ENCODE data around the gene PPP1R12B.
"Not testable (repeated sequence)": the region's sequence is repeated elsewhere in the genome, so short reads cannot be mapped to it uniquely, and the experiment has no call there.

PPP1R12B gene

DNA sequence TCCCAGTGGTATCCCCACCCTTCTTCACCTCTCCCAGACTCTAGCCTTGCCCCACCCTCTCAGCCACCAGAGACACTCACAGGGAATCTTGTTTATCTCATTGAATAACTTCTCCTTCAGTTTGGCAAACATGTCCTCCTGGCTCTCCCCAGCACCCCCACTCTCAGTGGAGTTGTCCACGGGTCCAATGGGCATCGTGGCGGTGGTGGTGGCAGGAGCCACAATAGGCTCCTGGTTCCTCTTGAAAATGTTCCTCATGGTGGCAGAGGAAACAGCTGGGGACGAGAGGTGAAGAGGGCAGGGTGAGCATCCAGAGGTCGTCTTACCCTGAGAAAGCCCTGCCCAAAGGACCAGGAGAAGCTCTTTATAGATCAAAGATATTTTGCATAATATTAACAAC lies 257.0 kb downstream of the PPP1R12B start:
- ATAC-seq = no peak
- Mint-ChIP-seq H3K27me3 (no peaks in the 10 kb centered on the region), H3K36me3 (peaks cover 15% of the 10 kb centered on the region), H3K9me3 (no peaks in the 10 kb centered on the region), H3K4me3 (no peak overlapping the region), H3K27ac (no peak overlapping the region), H3K4me1 (no peaks in the 10 kb centered on the region)

DNA sequence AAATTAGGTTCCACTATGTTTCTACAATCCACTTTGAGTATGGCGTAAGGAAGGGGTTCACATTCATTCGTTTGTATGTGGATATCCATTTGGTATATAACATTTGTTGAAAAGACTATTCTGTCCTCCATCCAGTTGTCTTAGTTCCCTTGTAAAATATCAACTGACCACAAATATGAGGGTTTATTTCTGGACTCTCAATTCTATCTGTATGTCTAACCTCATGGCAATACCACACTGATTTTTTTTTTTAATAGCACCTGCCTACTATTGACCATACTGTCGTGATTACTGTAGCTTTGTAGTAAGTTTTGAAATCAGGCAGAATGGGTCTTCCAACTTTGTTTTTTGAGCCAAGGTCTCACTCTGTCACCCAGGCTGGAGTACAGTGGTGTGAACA lies 263.5 kb downstream of the PPP1R12B start:
- H3K27me3 Mint-ChIP-seq, ATAC-seq, H3K27ac Mint-ChIP-seq, H3K4me3 Mint-ChIP-seq, H3K36me3 Mint-ChIP-seq, H3K9me3 Mint-ChIP-seq: not testable (repeated sequence)
- H3K4me1 Mint-ChIP-seq = peaks cover 35% of the 10 kb centered on the region

DNA sequence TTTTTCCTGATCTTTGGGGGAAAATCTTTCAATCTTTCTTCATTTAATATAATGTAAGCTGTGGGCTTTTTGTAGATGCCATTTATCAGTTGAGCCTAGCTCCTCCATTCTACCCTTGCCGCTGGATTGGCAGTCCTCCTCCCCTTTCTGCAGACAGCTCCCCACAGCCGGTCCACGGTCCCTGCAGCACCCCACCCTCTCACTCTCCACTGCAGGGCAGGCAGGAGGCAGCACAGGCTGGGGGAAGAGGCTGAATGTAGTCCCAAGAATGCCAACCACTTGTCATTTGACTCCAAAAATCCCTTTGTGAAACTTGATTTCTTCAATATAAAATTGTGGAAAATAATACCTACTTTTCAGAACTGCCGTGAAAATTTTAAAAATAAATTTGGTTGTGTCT lies 265.1 kb downstream of the PPP1R12B start:
- ATAC-seq = no peak
- H3K4me3 Mint-ChIP-seq = no peak overlapping the region
- peaks cover under 1% of the 10 kb centered on the region for H3K27me3 Mint-ChIP-seq
- H3K4me1 Mint-ChIP-seq = peaks cover 50% of the 10 kb centered on the region
- peaks cover 5% of the 10 kb centered on the region for H3K36me3 Mint-ChIP-seq
- H3K27ac Mint-ChIP-seq = no peak overlapping the region
- no peaks in the 10 kb centered on the region for H3K9me3 Mint-ChIP-seq

DNA sequence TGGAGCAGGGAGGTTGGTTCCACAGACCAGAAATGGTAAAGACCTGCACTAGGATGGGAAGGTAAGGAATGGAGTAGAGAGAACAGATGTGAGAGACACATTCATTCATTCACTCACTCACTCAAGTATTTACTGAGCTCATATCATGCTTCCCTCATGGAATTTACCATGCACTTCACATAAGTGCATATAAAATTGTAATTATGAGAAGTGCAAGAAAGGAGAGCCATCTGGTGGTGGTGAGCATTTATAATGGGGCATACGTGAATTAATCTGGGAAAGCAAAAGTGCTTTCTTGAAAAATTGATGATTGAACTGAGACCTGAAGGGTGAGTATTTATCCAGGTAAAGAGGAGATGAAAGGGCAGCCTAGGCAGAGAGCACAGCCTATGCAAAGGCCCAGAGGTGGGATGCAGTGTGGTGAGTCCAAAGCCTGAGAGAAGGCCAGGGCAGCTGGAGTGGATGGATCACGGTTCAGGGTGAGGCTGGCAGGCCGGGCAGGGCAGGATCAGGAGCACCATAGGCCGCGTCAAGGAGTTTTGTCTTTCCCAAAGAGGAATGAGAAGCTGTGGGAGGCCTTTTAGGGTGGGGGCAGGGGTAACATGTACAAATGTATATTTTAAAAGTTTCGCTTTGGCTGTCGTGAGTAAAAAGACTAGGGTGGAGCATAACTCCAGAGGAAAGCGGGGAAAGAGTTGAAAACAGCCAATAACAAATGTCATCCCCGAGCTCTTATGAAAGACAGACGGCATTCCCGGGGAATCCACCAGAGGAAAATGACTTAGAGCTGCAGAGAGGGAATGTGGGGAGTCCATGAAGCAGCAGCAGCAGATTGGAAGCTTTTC lies 266.1 kb downstream of the PPP1R12B start:
- not testable (repeated sequence) for H3K4me3 Mint-ChIP-seq, H3K36me3 Mint-ChIP-seq, H3K9me3 Mint-ChIP-seq, ATAC-seq
- H3K27me3 Mint-ChIP-seq = peaks cover 10% of the 10 kb centered on the region
- H3K4me1 Mint-ChIP-seq = peaks cover 58% of the 10 kb centered on the region
- peak overlapping the region; percentile 86 for H3K27ac Mint-ChIP-seq

DNA sequence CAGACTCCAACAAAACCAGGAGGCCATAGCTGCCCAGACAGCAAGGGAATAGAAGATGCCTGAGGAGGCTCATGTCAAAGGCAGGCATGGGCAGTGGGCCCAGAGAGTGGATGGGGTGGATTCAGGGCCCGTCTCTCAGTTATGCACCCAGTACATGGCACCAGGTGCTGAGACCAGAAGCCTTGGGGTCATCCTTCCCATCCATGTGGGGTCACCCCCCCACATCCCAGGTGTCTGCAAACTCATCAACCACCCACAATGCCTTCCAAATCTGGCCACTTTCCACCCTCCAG lies 266.7 kb downstream of the PPP1R12B start:
- not testable (repeated sequence) for ATAC-seq, H3K36me3 Mint-ChIP-seq, H3K9me3 Mint-ChIP-seq
- Mint-ChIP-seq H3K27ac (peak overlapping the region; percentile 86), H3K27me3 (peaks cover 10% of the 10 kb centered on the region), H3K4me1 (peaks cover 58% of the 10 kb centered on the region), H3K4me3 (peak overlapping the region; percentile 70)

DNA sequence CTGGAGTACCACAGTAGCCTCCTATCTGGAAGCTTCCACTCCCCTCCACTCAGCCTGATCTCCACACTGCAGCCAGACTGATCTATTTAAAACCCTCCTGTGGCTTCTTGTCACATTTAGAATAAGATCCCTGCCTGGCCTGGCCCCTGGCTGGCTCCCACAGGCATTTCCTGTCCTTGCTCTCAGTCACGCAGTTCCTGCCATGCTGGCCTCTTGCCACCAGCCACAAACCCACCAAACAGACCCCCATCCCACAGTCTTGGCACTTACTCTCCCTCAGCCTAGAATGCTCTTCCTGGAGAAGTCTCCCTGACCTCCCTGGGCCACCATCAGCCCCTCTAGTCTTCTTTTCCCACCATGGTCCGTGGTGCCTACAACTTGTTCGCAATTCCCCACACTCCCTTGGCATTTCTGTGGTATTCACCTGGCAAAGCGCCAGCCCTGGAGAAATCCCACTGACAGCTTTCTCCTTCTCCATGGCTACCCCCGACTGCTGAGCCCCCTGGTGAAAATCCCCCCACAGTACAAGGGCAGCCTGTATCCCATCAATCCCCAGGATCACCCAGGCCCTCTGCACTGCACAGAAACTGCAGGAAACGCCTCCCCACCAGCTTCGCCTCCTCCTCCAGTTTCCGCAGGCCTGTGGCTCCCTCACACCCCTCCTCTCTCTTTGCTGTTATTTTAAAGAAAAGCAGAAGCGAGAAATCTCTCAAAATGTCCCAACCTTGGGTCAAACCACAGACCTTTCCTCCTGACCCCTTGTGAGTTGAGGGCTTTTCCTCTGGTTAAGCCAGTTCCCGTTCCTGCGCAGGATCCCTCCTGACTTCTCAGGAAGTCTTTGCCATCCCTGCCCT lies 267.2 kb downstream of the PPP1R12B start:
- peak; percentile 87 for ATAC-seq
- peaks cover 58% of the 10 kb centered on the region for H3K4me1 Mint-ChIP-seq

DNA sequence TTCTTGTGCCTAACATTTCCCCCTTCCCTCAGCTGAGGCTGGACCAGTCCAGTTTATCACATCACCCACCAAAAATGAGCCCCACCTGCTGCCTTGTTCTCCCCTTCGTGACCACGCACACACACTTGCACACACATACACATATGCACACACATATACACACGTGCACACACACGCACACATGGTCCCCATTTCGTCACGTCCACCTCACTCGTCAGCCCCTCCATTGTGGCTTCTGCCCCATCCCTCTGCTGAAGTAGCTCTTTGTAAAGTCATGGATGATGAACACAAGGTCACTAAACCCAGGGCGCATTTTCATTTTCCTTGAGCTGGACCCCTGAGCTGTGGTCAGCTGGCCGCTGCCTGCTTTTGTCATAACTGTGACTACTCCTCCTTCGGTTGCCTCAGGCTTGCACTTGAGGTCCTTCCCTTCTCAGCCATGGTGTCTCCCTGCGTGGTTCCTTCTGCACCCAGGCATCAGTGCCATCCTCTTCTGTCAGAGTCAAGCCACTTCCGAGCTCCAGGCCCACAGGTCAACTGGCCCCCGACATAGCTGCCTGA lies 267.9 kb downstream of the PPP1R12B start:
- peak overlapping the region; percentile 86 for H3K27ac Mint-ChIP-seq
- H3K27me3 Mint-ChIP-seq = peaks cover 10% of the 10 kb centered on the region
- ATAC-seq = peak; percentile 76
- H3K9me3 Mint-ChIP-seq = no peaks in the 10 kb centered on the region
- peaks cover 58% of the 10 kb centered on the region for H3K4me1 Mint-ChIP-seq
- peak overlapping the region; percentile 70 for H3K4me3 Mint-ChIP-seq
- H3K36me3 Mint-ChIP-seq = no peaks in the 10 kb centered on the region

More for the DNA sequence above, 267.2 kb downstream of the PPP1R12B start:
- Mint-ChIP-seq H3K9me3 (no peaks in the 10 kb centered on the region), H3K27ac (peak overlapping the region; percentile 86), H3K27me3 (peaks cover 10% of the 10 kb centered on the region), H3K4me3 (peak overlapping the region; percentile 70), H3K36me3 (no peaks in the 10 kb centered on the region)

DNA sequence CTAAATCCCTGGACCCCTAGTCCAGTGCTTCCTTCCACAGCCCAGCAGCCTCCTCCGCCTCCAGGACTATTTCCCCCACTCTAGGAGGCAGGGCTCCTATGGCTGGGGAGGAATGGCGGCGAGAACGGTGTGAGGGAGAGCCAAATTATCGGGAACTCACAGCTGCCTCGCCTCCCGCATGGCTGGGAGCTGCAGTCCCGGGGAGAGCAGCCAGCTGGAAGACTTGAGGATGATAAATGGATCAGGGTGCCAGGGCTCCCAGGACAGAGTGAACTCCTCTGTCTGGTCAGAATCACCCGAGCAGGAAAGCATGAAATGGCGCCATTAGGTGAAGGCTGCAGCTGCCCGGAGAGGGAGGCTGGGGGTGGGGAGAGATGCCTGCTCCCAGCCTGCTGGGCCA lies 270.5 kb downstream of the PPP1R12B start:
- Mint-ChIP-seq H3K4me1 (peaks cover 54% of the 10 kb centered on the region), H3K27me3 (peaks cover 10% of the 10 kb centered on the region)
- not testable (repeated sequence) for ATAC-seq, H3K36me3 Mint-ChIP-seq, H3K4me3 Mint-ChIP-seq, H3K27ac Mint-ChIP-seq, H3K9me3 Mint-ChIP-seq

DNA sequence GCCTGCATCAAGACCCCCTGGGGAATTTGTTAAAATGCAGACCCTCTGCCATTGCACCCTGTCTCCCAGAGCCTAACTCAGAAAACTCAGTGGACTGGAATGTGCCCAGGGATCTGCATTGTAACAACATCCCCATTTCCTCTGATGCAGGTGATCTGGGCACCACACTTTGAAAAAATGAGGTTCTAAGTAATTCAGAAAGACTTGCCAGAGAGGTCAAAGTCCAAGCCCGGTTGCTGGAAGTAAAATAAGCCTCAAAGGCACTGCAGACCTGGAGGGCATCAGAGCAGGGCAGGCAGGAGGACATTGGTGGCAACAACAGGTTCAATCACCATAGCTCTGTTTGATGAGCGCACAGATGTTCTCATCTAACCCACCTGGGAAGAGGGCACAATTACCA lies 271.0 kb downstream of the PPP1R12B start:
- H3K9me3 Mint-ChIP-seq = no peaks in the 10 kb centered on the region
- no peak overlapping the region for H3K27ac Mint-ChIP-seq
- no peak overlapping the region for H3K4me3 Mint-ChIP-seq
- peaks cover 49% of the 10 kb centered on the region for H3K4me1 Mint-ChIP-seq
- H3K27me3 Mint-ChIP-seq = peaks cover 10% of the 10 kb centered on the region
- no peak for ATAC-seq
- H3K36me3 Mint-ChIP-seq = no peaks in the 10 kb centered on the region

DNA sequence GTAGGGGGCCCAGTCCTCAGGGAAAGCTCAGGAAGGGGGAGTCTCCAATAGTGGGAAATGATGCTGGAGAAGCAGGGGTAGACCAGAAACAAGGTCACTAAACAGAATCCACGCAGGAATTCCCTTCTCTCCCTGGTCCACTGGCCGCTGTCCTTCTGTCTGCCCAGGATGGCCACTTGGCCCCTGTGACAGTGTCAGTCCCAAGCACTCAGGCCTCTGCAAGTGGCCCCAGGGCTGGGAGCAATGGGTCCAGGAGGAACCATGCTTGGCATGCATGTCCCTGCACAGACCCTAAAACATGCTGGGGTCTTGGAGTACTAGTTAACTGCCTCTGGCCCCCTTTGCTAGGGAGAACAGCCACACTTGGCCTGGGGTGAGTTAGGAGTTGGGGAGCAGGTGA lies 271.5 kb downstream of the PPP1R12B start:
- H3K27me3 Mint-ChIP-seq = peaks cover 10% of the 10 kb centered on the region
- not testable (repeated sequence) for ATAC-seq

DNA sequence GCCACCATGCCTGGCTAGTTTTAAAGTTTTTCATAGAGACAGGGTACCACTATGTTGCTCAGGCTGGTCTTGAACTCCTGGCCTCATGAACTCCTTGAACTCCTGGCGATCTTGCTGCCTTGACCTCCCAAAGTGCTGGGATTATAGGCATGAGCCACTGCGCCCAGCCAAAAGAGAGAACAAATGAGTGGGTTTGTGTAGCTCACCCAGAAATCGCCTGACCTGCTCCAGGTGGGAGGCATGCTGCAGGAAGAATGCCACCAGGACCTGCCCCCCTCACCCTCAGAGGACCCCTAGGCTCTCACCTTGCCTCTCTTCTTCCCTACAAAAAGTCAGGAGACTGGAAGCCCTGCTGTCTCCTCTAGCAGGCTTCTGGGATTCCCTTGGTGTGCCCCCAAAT lies 272.9 kb downstream of the PPP1R12B start:
- Mint-ChIP-seq H3K9me3 (no peaks in the 10 kb centered on the region), H3K36me3 (no peaks in the 10 kb centered on the region), H3K4me1 (peaks cover 35% of the 10 kb centered on the region), H3K27me3 (peaks cover 10% of the 10 kb centered on the region), H3K27ac (no peak overlapping the region), H3K4me3 (no peak overlapping the region)
- no peak for ATAC-seq

More for the DNA sequence above, 271.5 kb downstream of the PPP1R12B start:
- H3K4me1 Mint-ChIP-seq = peaks cover 44% of the 10 kb centered on the region
- not testable (repeated sequence) for H3K9me3 Mint-ChIP-seq, H3K36me3 Mint-ChIP-seq, H3K4me3 Mint-ChIP-seq, H3K27ac Mint-ChIP-seq

DNA sequence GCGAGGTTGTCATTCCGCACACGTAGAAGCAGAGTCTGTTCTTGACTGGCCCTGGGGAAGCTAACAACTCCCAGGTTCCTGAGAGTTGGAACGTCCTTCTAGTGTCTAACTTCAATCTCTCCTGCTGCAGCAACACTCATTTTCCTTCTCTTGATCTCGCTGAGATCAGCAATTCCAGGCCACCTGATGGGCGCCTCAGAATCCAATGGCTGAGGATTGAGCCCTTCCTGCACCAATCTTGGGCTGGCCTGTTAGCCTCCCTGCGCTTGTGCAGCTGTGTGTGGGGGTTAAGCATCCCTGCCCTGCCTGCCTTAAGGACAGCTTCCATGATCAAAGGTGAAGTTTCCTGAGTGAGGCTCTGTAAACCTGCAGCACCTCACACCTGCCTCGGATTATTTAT lies 273.9 kb downstream of the PPP1R12B start:
- Mint-ChIP-seq H3K4me1 (peaks cover 34% of the 10 kb centered on the region), H3K9me3 (no peaks in the 10 kb centered on the region), H3K27me3 (peaks cover 10% of the 10 kb centered on the region), H3K4me3 (no peak overlapping the region), H3K36me3 (no peaks in the 10 kb centered on the region), H3K27ac (no peak overlapping the region)
- ATAC-seq = no peak

DNA sequence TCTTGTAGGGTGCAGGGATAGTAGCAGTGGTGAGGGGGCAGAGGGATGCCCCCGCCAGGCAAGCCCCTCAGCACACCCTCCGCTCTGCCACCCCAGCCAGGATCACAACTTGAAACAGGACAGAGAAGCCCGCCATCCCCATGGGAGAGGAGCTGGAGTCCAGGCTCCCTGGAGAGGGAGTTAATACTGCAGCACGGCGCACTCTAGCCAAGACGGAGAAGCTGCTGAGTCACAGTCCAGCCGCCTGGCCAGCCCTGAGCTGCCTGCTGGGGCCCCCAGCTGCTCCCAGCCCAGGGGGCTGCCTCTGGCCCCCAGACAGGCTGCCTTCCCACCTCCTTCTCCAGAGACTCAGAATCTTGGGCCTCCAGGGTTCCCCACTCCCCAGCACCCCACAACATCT lies 274.6 kb downstream of the PPP1R12B start:
- H3K9me3 Mint-ChIP-seq = no peaks in the 10 kb centered on the region

DNA sequence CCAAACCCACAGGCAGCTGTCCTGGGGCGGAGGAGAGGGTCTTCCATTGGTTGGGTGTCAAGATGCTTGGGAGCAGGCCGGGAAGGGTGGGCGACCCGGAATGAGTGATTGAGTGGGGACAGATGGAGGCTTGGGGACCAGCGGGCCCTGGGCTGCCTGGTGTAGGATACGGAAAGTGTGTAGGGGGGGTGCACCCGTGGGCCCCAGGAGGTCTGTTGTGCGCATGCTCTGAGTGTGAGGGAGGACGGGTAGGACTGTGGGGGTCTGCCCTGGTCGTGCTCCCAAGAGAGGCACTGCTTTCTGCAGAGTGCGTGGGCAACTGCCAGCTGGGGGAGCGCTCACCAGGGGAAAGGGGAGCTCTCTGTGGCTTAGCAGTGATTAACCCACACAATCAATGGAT lies 275.0 kb downstream of the PPP1R12B start:
- peaks cover 31% of the 10 kb centered on the region for H3K4me1 Mint-ChIP-seq
- not testable (repeated sequence) for H3K4me3 Mint-ChIP-seq, H3K27ac Mint-ChIP-seq, ATAC-seq, H3K36me3 Mint-ChIP-seq, H3K9me3 Mint-ChIP-seq
- H3K27me3 Mint-ChIP-seq = peaks cover 10% of the 10 kb centered on the region

More for the DNA sequence above, 274.6 kb downstream of the PPP1R12B start:
- ATAC-seq = no peak
- Mint-ChIP-seq H3K4me3 (no peak overlapping the region), H3K27ac (no peak overlapping the region), H3K27me3 (peaks cover 10% of the 10 kb centered on the region), H3K4me1 (peaks cover 33% of the 10 kb centered on the region), H3K36me3 (no peaks in the 10 kb centered on the region)

DNA sequence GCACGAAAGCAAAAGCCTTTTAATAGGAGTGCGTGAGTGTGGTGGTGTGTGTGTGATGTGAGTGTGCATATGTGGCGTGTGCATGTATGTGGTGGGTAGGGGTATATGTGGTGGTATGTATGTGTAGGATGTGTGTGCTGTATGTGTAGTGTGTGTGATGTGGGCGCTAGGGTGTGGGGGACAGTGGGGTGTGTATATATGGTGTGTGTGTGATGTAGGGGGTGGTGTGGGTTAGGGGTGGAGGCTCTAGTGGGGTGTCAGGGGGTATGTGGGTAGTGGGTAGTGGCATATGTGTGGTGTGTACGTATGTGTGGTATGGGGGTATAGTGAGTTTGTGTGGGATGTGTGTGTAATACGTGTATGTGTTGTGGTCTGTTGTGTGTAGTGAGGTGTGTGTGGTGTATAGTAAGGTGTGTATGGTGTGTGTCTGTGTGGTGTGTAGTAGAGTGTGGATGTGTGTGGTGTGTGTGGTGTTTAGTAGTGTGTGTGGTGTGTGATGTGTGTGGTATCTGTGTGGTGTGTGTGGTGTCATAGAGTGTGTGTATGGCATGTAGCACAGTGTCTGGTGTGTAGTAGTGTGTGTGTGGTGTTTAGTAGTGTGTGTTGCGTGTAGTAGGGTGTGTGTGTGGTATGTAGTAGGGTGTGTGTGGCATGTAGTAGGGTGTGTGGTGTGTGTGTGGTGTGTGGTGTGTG lies 275.7 kb downstream of the PPP1R12B start:
- H3K4me3 Mint-ChIP-seq = no peak overlapping the region
- H3K27ac Mint-ChIP-seq = no peak overlapping the region
- H3K9me3 Mint-ChIP-seq = no peaks in the 10 kb centered on the region
- no peak for ATAC-seq
- no peaks in the 10 kb centered on the region for H3K36me3 Mint-ChIP-seq
- H3K27me3 Mint-ChIP-seq = peaks cover 3% of the 10 kb centered on the region
- H3K4me1 Mint-ChIP-seq = peaks cover 31% of the 10 kb centered on the region

Data from stimulated activated memory B cell treated with anti-CD40 and anti-IgM and Interleukin-4, amounts not matched to agents 10 μg/mL and 1 μg/mL and 100 μg/mL, for 72 hours (primary cell).